ENCODE data around the gene SEMA4C.

DNA sequence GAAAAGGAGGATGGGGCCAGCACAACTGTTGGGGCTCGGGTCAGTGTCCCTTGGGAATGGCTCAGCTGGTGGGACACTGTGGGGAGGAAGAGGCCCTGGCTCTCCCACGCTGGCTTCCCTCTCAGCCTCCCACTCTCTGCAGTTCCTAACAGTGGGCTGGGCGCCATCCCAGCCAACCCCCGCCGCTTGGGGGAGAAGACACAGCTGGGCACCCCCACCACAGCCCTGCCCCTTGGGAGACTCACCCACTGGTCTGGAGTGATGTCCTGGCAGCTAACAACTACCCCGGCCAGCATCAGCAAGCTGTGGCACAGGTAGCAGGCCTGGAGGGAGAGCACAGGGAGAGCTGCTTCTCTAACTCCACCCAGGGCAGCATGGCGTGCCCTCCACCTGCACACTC, 8.3 kb upstream of the SEMA4C start:
- TF ChIP-seq, protein P1, sequence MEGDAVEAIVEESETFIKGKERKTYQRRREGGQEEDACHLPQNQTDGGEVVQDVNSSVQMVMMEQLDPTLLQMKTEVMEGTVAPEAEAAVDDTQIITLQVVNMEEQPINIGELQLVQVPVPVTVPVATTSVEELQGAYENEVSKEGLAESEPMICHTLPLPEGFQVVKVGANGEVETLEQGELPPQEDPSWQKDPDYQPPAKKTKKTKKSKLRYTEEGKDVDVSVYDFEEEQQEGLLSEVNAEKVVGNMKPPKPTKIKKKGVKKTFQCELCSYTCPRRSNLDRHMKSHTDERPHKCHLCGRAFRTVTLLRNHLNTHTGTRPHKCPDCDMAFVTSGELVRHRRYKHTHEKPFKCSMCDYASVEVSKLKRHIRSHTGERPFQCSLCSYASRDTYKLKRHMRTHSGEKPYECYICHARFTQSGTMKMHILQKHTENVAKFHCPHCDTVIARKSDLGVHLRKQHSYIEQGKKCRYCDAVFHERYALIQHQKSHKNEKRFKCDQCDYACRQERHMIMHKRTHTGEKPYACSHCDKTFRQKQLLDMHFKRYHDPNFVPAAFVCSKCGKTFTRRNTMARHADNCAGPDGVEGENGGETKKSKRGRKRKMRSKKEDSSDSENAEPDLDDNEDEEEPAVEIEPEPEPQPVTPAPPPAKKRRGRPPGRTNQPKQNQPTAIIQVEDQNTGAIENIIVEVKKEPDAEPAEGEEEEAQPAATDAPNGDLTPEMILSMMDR (conservative IDR thresholded peaks at IDR 0.05; ENCODE audit: low read length), result no peak
- TF ChIP-seq EZH2phosphoT487 (IDR thresholded peaks at IDR 0.05; ENCODE audit: borderline replicate concordance, low read depth, low read length), result no peak
